ENCODE results near the gene ZSCAN31.
"Not testable (repeated sequence)": the region's sequence is repeated elsewhere in the genome, so short reads cannot be mapped to it uniquely, and the experiment has no call there.

ZSCAN31 gene

GRCh38 chr6:28323813-28324424 lies 12.0 kb downstream of the ZSCAN31 start:
- Histone ChIP-seq H3K9ac (ENCODE audit: low read length) (no peak overlapping the region), H3K27ac (ENCODE audit: low read depth, low read length) (no peak overlapping the region), H3K23ac (ENCODE audit: low read length) (no peak overlapping the region), H3K79me2 (ENCODE audit: control insufficient read depth, insufficient read depth, low read length) (no peaks in the 10 kb centered on the region), H3K27me3 (ENCODE audit: insufficient read depth, low read length, poor library complexity) (no peaks in the 10 kb centered on the region), H2BK120ac (ENCODE audit: low read depth, low read length) (no peak overlapping the region), H2BK5ac (ENCODE audit: low read length) (no peak overlapping the region), H2AK5ac (ENCODE audit: low read length) (no peak overlapping the region), H4K8ac (ENCODE audit: low read depth, low read length) (no peak overlapping the region), H3K4me3 (ENCODE audit: low read length) (no peak overlapping the region), H3K36me3 (ENCODE audit: control insufficient read depth, insufficient read depth, low read length) (peaks cover 2% of the 10 kb centered on the region), H3K4me1 (ENCODE audit: control insufficient read depth, low read depth, low read length) (no peaks in the 10 kb centered on the region), H3K18ac (ENCODE audit: low read length) (no peak overlapping the region), H4K5ac (ENCODE audit: low read length) (no peak overlapping the region), H2BK15ac (replicated peaks; ENCODE audit: low read depth) (no peak overlapping the region), H3K79me1 (ENCODE audit: low read length) (no peaks in the 10 kb centered on the region), H3K4me2 (ENCODE audit: low read length) (no peak overlapping the region), H3K56ac (ENCODE audit: low read length) (no peak overlapping the region), H3K4ac (ENCODE audit: low read depth, low read length) (no peak overlapping the region)
- no peak for DNase-seq
- WGBS (ENCODE audit: extremely low coverage, insufficient coverage, low lambda C conversion rate) = no CpG with 5 or more reads among the region's 1 CpG

DNA sequence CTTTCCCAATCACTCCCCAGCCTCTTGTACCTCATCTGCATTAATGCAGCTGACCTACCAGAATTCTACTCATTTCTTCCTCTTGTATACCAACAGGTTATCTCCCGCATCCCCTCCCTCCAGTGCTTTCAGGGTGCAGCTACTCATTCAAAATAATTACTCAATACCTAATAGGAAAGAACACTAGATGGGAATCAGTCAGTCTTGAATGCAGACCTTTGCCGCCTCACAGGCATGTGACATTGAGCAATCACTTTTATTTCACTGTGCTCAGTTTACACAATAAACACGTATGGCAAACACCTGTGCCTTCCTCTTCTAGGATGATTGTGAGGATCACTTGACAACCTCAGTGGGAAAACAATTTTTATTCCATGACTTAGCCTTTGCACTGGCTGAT lies 13.3 kb downstream of the ZSCAN31 start:
- WGBS (ENCODE audit: extremely low coverage, insufficient coverage, low lambda C conversion rate) = no CpG with 5 or more reads among the region's 3 CpGs

DNA sequence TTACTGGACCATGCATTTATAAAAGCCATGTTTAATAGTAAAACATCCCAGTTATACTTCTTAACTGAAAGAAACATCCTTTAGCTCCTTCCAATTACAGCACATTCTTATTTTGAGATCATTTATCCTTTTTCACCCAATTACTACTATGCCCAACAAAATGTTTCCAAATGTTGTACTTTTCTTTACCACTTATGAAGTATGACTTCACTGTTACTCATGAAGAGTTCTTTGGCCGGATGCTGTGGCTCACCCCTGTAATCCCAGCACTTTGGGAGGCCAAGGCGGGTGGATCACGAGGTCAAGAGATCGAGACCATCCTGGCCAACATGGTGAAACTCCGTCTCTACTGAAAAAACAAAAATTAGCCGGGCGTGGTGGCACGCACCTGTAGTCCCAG lies 18.1 kb downstream of the ZSCAN31 start:
- not testable (repeated sequence) for DNase-seq; H3K36me3 ChIP-seq (ENCODE audit: control insufficient read depth, insufficient read depth, low read length); H3K79me2 ChIP-seq (ENCODE audit: control insufficient read depth, insufficient read depth, low read length); H2BK5ac ChIP-seq (ENCODE audit: low read length); H3K27ac ChIP-seq (ENCODE audit: low read depth, low read length); H2BK120ac ChIP-seq (ENCODE audit: low read depth, low read length); H3K9ac ChIP-seq (ENCODE audit: low read length); H3K4ac ChIP-seq (ENCODE audit: low read depth, low read length); H3K18ac ChIP-seq (ENCODE audit: low read length); H2BK15ac ChIP-seq (replicated peaks; ENCODE audit: low read depth); H3K56ac ChIP-seq (ENCODE audit: low read length); H3K4me2 ChIP-seq (ENCODE audit: low read length); H4K5ac ChIP-seq (ENCODE audit: low read length); H4K8ac ChIP-seq (ENCODE audit: low read depth, low read length); H3K4me3 ChIP-seq (ENCODE audit: low read length); H3K79me1 ChIP-seq (ENCODE audit: low read length); H3K27me3 ChIP-seq (ENCODE audit: insufficient read depth, low read length, poor library complexity); H3K23ac ChIP-seq (ENCODE audit: low read length); H2AK5ac ChIP-seq (ENCODE audit: low read length); H3K4me1 ChIP-seq (ENCODE audit: control insufficient read depth, low read depth, low read length)
- whole genome bisulfite sequencing (ENCODE audit: extremely low coverage, insufficient coverage, low lambda C conversion rate) = no CpG with 5 or more reads among the region's 8 CpGs

More for the DNA sequence above, 13.3 kb downstream of the ZSCAN31 start:
- Histone ChIP-seq H3K36me3 (ENCODE audit: control insufficient read depth, insufficient read depth, low read length) (peaks cover 2% of the 10 kb centered on the region), H3K4ac (ENCODE audit: low read depth, low read length) (no peak overlapping the region), H3K4me2 (ENCODE audit: low read length) (no peak overlapping the region), H2BK15ac (replicated peaks; ENCODE audit: low read depth) (no peak overlapping the region), H4K5ac (ENCODE audit: low read length) (no peak overlapping the region), H2BK120ac (ENCODE audit: low read depth, low read length) (no peak overlapping the region), H3K79me1 (ENCODE audit: low read length) (no peaks in the 10 kb centered on the region), H3K56ac (ENCODE audit: low read length) (no peak overlapping the region), H3K27ac (ENCODE audit: low read depth, low read length) (no peak overlapping the region), H3K4me1 (ENCODE audit: control insufficient read depth, low read depth, low read length) (no peaks in the 10 kb centered on the region), H3K4me3 (ENCODE audit: low read length) (no peak overlapping the region), H3K79me2 (ENCODE audit: control insufficient read depth, insufficient read depth, low read length) (no peaks in the 10 kb centered on the region), H3K9ac (ENCODE audit: low read length) (no peak overlapping the region), H3K27me3 (ENCODE audit: insufficient read depth, low read length, poor library complexity) (no peaks in the 10 kb centered on the region), H2AK5ac (ENCODE audit: low read length) (no peak overlapping the region), H3K23ac (ENCODE audit: low read length) (no peak overlapping the region), H2BK5ac (ENCODE audit: low read length) (no peak overlapping the region), H3K18ac (ENCODE audit: low read length) (no peak overlapping the region), H4K8ac (ENCODE audit: low read depth, low read length) (no peak overlapping the region)
- DNase-seq = no peak

DNA sequence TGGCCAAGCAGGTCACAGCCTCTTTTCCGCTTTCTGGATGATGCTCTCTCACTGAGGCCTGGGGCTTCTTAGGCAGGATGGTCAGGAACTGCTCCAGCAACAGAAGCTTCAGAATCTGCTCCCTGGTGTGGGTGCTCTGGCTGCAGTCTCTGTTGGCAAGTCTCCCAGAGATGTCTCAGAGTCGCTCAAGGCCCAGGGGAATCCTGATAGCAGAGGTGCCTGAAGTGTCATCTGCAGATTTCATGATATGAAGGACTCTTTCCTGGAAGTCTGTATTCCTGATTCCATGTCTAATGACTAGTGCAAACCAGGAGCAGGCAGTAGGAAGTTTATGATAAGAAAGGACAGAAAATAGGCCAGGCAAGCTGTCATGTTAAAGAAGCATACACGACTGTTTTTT lies 20.3 kb downstream of the ZSCAN31 start:
- WGBS (ENCODE audit: extremely low coverage, insufficient coverage, low lambda C conversion rate) = no CpG with 5 or more reads among the region's 3 CpGs

DNA sequence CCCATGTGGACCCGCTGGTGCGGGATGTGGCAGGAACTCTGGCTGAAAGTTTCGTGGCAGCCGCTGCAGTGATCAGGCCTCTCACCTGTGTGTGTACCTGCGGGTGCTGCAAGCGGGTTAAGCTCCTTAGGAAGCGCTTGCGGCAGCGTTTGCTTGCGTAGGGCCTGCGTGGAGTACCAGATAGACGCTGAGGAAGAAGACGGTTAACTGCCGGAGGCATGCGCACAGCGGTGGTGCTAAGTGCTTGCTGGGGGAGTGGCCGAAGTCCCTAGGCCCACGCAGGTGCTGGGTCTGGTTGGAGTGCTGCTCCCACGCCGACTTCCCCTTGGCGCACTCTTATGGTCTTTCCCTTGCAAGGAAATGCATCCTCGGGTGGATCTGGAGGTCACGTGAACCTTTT lies 23.0 kb downstream of the ZSCAN31 start:
- H3K27me3 ChIP-seq (ENCODE audit: insufficient read depth, low read length, poor library complexity) = no peaks in the 10 kb centered on the region
- no peak overlapping the region for H3K4me3 ChIP-seq (ENCODE audit: low read length)

More for the DNA sequence above, 20.3 kb downstream of the ZSCAN31 start:
- Histone ChIP-seq H3K4me3 (ENCODE audit: low read length) (no peak overlapping the region), H2AK5ac (ENCODE audit: low read length) (no peak overlapping the region), H4K8ac (ENCODE audit: low read depth, low read length) (no peak overlapping the region), H3K4me1 (ENCODE audit: control insufficient read depth, low read depth, low read length) (no peaks in the 10 kb centered on the region), H3K36me3 (ENCODE audit: control insufficient read depth, insufficient read depth, low read length) (no peaks in the 10 kb centered on the region), H3K18ac (ENCODE audit: low read length) (no peak overlapping the region), H2BK120ac (ENCODE audit: low read depth, low read length) (no peak overlapping the region), H2BK5ac (ENCODE audit: low read length) (no peak overlapping the region), H3K27ac (ENCODE audit: low read depth, low read length) (no peak overlapping the region), H3K27me3 (ENCODE audit: insufficient read depth, low read length, poor library complexity) (no peaks in the 10 kb centered on the region), H3K4me2 (ENCODE audit: low read length) (no peak overlapping the region), H3K56ac (ENCODE audit: low read length) (no peak overlapping the region), H3K79me1 (ENCODE audit: low read length) (no peaks in the 10 kb centered on the region), H3K23ac (ENCODE audit: low read length) (no peak overlapping the region), H2BK15ac (replicated peaks; ENCODE audit: low read depth) (no peak overlapping the region), H3K79me2 (ENCODE audit: control insufficient read depth, insufficient read depth, low read length) (no peaks in the 10 kb centered on the region), H4K5ac (ENCODE audit: low read length) (no peak overlapping the region), H3K9ac (ENCODE audit: low read length) (no peak overlapping the region), H3K4ac (ENCODE audit: low read depth, low read length) (no peak overlapping the region)
- DNase-seq = no peak

More for the DNA sequence above, 23.0 kb downstream of the ZSCAN31 start:
- H3K4me1 ChIP-seq (ENCODE audit: control insufficient read depth, low read depth, low read length) = no peaks in the 10 kb centered on the region
- no peak overlapping the region for H2AK5ac ChIP-seq (ENCODE audit: low read length)
- no peak overlapping the region for H2BK120ac ChIP-seq (ENCODE audit: low read depth, low read length)
- no peaks in the 10 kb centered on the region for H3K79me1 ChIP-seq (ENCODE audit: low read length)
- no peak for DNase-seq
- no peak overlapping the region for H3K4ac ChIP-seq (ENCODE audit: low read depth, low read length)
- H3K36me3 ChIP-seq (ENCODE audit: control insufficient read depth, insufficient read depth, low read length) = no peaks in the 10 kb centered on the region
- H3K9ac ChIP-seq (ENCODE audit: low read length) = no peak overlapping the region
- no peak overlapping the region for H3K18ac ChIP-seq (ENCODE audit: low read length)
- no peaks in the 10 kb centered on the region for H3K79me2 ChIP-seq (ENCODE audit: control insufficient read depth, insufficient read depth, low read length)
- no peak overlapping the region for H3K4me2 ChIP-seq (ENCODE audit: low read length)
- WGBS (ENCODE audit: extremely low coverage, insufficient coverage, low lambda C conversion rate) = no CpG with 5 or more reads among the region's 23 CpGs
- H3K23ac ChIP-seq (ENCODE audit: low read length) = no peak overlapping the region
- H3K27ac ChIP-seq (ENCODE audit: low read depth, low read length) = no peak overlapping the region
- no peak overlapping the region for H2BK5ac ChIP-seq (ENCODE audit: low read length)
- H2BK15ac ChIP-seq (replicated peaks; ENCODE audit: low read depth) = no peak overlapping the region
- no peak overlapping the region for H3K56ac ChIP-seq (ENCODE audit: low read length)
- H4K5ac ChIP-seq (ENCODE audit: low read length) = no peak overlapping the region
- H4K8ac ChIP-seq (ENCODE audit: low read depth, low read length) = no peak overlapping the region

Measured in mesendoderm (in vitro differentiated cells).